ENCODE results near the gene CRYBG3.

CRYBG3 gene

GRCh38 chr3:97848779-97849178 lies 27.0 kb downstream of the CRYBG3 start:
- ChIA-PET CTCF (interaction anchor here (0.7 kb wide), 1 partner anchor 175 kb away, joined by 3 read pairs; no protein-coding TSS in a partner anchor), POLR2A (no interaction called here)
- Histone ChIP-seq H3K36me3 (ENCODE audit: control insufficient read depth in 2 of 2, insufficient read depth in 1 of 2, low read length in 2 of 2) (no peaks in the 10 kb centered on the region), H3K9me3 (ENCODE audit: control insufficient read depth, insufficient read depth, low read depth, low read length) (no peaks in the 10 kb centered on the region), H3K27ac (ENCODE audit: extremely low read depth, low read depth, low read length) (no peak overlapping the region), H3K4me1 (ENCODE audit: control insufficient read depth, insufficient read depth, low read length) (no peaks in the 10 kb centered on the region), H3K4me3 (ENCODE audit: low read depth, low read length) (no peak overlapping the region)
- TF ChIP-seq ZNF23 (tag by site-specific recombination; IDR thresholded peaks at IDR 0.05; ENCODE audit: borderline replicate concordance) = no peak

- no peaks in the 10 kb centered on the region for H3K36me3 ChIP-seq (ENCODE audit: control insufficient read depth in 2 of 2, insufficient read depth in 1 of 2, low read length in 2 of 2)
- ChIA-PET POLR2A (no interaction called here), CTCF (interaction anchor here (0.6 to 0.7 kb wide), 3 partner anchors 35 to 1343 kb away, joined by 3 to 4 read pairs (median 4); no protein-coding TSS in a partner anchor)
- H3K4me3 ChIP-seq (ENCODE audit: low read depth, low read length) = no peak overlapping the region
- no peak overlapping the region for H3K27ac ChIP-seq (ENCODE audit: extremely low read depth, low read depth, low read length)
- TF ChIP-seq ZNF629 (tag by site-specific recombination; IDR thresholded peaks at IDR 0.05) (no peak), PRDM1 (tag by site-specific recombination; IDR thresholded peaks at IDR 0.05) (no peak), ZNF10 (tag by site-specific recombination; IDR thresholded peaks at IDR 0.05) (no peak), HOXA7 (CRISPR knock-in tag; IDR thresholded peaks at IDR 0.05; ENCODE audit: borderline replicate concordance) (no peak), ZNF658 (tag by site-specific recombination; IDR thresholded peaks at IDR 0.05) (no peak), ZNF274 (IDR thresholded peaks at IDR 0.05; ENCODE audit: low read length) (no peak), ZNF274 (tag by site-specific recombination; IDR thresholded peaks at IDR 0.05; ENCODE audit: borderline replicate concordance) (no peak)
- no peaks in the 10 kb centered on the region for H3K9me3 ChIP-seq (ENCODE audit: control insufficient read depth, insufficient read depth, low read depth, low read length)
- H3K4me1 ChIP-seq (ENCODE audit: control insufficient read depth, insufficient read depth, low read length) = no peaks in the 10 kb centered on the region
Measured at GRCh38 chr3:97857401-97857800, 35.6 kb downstream of the CRYBG3 start.

GRCh38 chr3:97860364-97860763 lies 38.6 kb downstream of the CRYBG3 start:
- Histone ChIP-seq H3K4me1 (ENCODE audit: control insufficient read depth, insufficient read depth, low read length) (no peaks in the 10 kb centered on the region), H3K9me3 (ENCODE audit: control insufficient read depth, insufficient read depth, low read depth, low read length) (no peaks in the 10 kb centered on the region), H3K36me3 (ENCODE audit: control insufficient read depth in 2 of 2, insufficient read depth in 1 of 2, low read length in 2 of 2) (no peaks in the 10 kb centered on the region), H3K27ac (ENCODE audit: extremely low read depth, low read depth, low read length) (no peak overlapping the region), H3K4me3 (ENCODE audit: low read depth, low read length) (no peak overlapping the region)
- ChIA-PET CTCF (no interaction called here), POLR2A (no interaction called here)
- TF ChIP-seq ZNF391 (tag by site-specific recombination; IDR thresholded peaks at IDR 0.05; ENCODE audit: borderline replicate concordance, low read depth) = no peak
- no peak for TF ChIP-seq ZNF639 (tag by site-specific recombination; IDR thresholded peaks at IDR 0.05)
- no peak for TF ChIP-seq ZNF791 (tag by site-specific recombination; IDR thresholded peaks at IDR 0.05)
- TF ChIP-seq TSHZ1 (tag by site-specific recombination; IDR thresholded peaks at IDR 0.05; ENCODE audit: borderline replicate concordance) = no peak
- TF ChIP-seq HIC1 (tag by site-specific recombination; IDR thresholded peaks at IDR 0.05) = no peak
- TF ChIP-seq ZSCAN30 (tag by site-specific recombination; IDR thresholded peaks at IDR 0.05) = no peak
- no peak for TF ChIP-seq SP2 (tag by site-specific recombination; IDR thresholded peaks at IDR 0.05)
- no peak for TF ChIP-seq ZNF248 (tag by site-specific recombination; IDR thresholded peaks at IDR 0.05)
